ENCODE measurements around the gene CDC42BPG.
A peak's percentile ranks its signal among the peaks of the same experiment; 100 is the strongest.

Gene CDC42BPG

GRCh38 chr11:64801561-64802369, 42.7 kb downstream of the CDC42BPG start:
- peak; percentile 23 for DNase-seq

DNA sequence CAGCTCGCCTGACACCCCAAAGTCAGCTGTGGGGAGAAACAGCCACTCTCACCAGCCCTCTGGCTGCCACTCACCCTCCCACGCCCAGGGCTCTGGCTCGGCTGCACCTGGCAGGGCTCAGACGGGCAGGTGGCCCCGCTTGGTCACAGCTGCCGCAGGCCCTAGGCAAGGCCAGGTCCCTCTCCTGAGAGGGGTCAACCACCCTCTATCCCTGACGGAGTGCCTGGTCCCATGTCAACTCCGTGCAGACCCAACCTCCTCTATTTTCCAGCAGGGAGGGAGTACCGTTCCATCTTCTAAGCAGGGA, 43.3 kb downstream of the CDC42BPG start:
- no peak for DNase-seq

- DNase-seq: no peak
These were observed 43.9 kb downstream of the CDC42BPG start for GRCh38 chr11:64800303-64801157.

DNA sequence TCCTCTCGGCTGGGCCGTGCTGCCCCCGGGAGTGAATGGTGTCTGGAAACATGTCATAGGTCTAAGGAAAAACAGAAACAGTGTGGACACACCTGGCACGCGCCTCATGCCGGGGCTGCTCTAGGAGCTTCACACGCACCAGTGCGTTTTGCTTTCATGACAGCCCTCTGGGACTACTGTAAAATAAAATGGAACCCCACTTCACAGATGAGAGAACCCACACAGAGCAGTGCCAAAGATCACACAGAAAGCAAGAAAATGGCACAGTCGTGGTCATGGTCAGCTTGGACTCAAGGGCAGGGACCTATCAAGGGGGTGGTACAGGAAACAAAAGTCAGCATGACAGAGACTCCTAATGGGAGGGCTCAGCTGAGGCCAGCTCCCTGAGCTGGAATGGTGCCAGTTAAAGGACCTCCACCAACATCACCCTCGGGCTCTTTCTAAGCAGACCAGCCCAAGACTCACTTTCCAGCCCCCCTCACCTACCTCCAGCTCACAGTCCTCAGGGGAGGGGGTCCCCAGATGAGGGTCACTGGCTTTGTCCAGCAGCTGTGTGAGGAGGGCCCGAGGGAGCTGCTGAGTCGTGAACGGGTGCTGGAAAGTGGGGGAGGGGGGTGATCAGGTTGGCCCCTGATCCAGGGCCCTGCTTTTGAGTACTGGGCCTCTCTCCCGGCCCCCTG, 44.7 kb downstream of the CDC42BPG start:
- no peak for DNase-seq

DNA sequence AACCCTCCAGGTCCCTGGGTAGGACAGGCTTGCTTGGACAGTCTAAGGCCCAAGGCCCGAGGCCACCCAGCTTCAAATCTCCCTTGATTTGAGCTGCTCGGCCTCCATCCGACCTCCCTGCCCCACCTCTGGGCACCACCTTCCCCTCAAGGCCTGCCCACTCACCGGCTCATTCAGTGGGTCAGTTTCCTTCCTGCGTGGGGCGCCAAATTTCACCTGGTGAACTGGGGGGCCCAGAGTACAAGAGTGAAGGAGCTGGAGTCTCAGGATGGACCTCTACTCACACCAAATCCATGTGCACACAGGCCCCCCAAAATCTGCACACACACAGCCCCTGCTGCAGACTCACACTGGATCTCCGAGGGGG, 45.2 kb downstream of the CDC42BPG start:
- no peak for DNase-seq

DNA sequence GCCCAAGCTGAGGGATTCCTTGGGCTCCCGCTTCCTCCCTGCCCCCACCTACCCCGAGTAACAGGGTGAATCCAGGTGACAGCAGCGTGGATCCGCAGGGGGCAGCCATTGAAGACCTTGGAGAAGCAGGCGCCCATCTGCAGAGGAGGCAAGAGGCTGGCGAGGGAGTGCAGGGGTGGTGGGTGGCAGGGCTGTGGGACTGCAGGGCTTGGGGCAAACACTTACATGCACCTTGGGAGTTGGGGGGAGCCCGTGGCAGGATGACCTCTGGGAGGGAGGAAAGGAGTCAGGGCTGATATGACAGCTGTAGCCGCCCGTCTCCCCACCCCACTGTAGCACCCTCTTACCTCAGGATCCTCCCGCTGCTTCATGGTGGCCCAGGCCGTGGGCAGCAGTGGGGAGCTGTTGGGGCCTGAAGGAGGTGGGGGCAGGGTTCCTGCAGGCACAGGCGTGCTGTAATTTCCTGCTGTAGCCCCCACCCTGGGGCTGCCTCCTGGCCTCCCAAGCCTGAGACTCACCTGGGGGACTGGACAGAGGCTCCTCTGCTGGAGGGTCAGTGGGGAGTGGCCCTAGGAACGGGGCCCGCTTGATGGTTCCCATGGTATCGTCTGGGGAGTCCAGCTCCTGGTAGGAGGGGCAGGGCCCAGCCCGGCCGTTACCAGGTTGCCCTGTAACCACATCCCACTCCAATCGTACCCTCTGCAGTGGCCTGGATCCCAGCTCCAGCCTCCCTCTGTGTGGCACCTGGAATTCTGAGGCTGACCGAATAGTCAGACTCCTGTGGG, 47.5 kb downstream of the CDC42BPG start:
- DNase-seq: no peak

- DNase-seq: peak; percentile 13
These were observed 48.3 kb downstream of the CDC42BPG start for GRCh38 chr11:64796047-64796756.

- DNase-seq: no peak
These were observed 49.9 kb downstream of the CDC42BPG start for GRCh38 chr11:64794526-64794925.

DNA sequence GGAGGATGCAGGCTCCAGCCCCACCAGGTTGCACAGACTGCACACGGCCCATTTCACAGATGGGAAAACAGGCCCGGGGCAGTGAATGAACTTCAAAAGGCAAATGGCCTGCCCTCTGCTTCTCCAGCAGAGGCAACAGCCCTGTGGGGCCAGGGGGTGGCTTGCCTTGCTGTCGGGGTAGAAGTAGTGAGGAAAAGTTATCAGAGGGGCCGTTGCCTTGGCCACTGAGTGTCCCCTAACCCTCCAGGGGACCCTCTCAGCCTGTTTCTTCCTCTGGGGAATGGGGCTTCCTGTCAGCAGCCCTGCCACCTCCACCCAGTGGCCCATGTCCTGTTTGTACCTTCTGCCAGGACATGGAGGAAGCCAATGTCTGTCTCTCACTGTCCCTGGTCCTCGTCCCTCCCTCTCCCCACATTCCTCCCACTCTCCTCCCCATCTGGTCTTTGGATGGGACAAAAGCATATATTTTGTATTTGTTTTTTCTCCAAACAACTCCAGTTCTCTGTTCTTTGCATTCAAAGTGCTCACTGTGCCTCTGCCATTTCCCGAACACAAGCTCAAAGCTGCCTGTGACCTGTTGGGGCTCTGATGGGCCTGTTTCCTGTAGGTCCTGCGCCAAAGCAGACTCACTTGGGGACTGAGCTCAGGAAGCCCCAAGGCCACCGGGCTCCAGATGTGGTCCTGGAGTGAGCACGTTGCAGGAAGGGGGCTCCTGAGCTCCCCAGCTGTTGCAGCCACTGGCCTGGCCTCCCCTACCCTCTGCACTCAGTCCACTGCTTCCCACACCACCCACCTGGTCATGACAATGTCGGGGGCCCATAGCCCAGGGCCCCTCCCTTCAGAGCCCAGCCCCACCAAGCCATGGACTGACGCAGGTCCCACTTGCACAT, 50.9 kb downstream of the CDC42BPG start:
- no peak for DNase-seq

DNA sequence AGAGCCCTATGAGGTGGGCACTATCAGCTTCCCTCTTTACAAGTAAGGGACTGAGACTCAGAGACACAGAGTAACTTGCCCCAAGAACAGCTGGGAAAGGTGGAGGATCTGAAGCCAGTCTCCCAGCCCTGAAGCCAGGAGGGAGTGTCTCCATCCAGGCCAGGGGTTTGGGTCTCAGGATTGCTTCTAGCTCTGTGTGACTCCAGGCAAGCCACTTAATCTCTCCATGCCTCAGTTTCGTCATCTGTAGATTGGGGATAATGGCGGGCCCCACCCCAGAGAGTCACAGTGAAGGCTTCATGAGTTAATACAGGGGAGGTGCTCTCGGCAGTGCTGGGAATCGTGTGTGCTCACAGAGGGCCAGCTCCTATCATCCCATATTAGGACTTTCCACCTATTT, 52.0 kb downstream of the CDC42BPG start:
- DNase-seq: no peak

DNA sequence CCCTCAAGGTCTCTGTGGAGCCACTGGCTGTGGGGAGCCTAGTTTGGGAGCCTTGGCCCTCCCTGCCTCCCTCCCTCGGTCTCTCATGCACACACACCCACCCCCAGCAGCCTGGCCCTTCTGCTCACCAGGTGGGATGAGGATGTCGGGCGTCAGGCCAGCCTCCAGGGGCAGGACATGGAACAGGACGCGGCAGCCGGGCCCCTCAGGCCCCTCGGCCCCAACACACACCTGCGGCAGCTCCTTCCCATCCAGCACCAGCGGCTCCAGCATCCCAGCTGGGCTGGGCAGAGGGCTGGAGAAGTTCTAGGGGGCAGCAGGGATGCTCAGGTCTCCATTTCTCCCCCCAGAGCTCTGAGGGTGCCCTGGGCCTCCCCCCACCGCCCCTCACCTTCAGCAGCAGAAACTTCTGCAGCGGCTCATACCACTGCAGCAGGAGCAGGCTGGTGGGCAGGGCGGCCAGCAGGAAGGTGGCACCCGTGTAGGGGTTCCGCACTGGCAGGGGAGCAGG, 52.6 kb downstream of the CDC42BPG start:
- no peak for DNase-seq

GRCh38 chr11:64790205-64791095, 54.0 kb downstream of the CDC42BPG start:
- DNase-seq: no peak

DNA sequence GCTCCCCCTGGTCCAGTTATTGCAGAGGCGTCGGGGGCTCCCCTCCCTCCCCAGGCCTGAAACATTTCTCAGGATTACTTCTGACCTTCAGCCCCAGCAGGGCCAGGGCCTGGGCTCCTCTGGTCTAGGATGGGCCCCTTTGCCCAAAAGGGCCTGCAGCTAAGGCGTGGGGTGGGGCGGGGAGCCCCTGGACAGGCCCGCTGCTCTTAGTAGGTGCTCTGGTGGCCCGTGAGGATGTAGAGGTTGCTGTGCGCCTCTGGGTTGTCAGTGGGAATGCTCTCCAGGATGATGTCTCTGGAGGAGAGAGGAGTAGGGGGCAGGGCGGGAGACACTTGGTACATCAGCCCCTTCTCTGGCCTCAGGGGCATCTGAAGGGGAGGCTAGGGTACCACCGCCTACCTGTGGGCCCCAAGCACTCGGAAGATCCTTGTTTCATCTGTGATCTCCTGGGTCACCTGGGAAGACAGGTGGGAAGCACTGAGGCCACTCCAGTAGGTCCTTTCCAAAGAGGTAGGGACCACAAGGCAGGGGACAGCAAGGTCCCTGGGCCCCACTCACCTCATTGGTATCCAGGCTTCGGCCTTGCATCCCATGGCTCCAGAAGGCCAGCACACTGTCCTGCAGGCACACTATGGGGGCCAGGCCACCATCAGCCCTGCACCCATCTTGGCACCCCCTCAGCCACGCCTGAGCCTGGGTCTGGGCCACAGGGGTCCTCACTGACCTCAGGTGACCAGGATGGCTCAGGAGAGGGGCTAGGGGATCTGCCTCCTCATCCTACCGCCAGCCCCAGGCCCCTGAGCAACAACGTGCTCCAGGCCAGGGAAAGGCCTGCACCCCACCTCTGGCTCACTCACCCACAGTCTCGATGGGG, 54.9 kb downstream of the CDC42BPG start:
- DNase-seq: no peak

GRCh38 chr11:64788321-64789215, 55.9 kb downstream of the CDC42BPG start:
- DNase-seq: no peak

DNA sequence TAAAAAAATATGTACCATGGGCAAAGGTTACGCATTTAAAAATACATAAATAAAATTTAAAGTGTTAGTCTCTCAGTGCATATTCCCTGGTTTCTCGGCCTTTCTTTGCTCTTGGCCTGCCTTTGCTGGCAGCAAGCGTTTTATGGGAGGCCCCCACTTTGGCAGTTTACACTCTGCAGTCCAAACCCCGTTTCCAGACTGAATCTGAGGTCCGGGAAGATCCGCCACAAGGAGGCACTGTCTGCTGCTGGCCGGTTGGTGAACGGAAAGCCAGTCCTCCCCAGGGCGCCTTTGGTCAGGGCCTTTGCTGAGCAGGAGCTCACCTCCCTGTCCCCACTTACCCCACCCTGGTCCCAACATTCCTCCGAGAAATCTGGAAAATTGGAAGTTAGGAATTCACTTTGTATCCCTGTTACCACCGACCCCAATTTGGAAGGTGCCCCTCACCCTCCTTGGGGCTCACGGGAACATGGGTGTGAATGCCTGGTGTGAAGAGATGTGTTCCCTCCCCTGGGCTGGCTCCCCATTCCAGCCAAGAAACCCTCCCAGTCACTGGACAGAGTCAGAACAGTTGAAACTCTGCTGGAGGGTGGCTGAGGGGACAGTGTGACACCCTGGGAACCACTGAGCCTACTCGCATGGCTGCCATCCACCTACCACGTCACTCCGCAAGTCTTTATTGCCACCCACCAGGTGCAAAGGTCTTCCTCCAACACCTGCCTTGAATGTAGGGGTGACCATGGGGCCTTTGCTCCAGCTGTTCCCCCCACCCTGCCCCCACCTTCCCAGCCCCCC, 56.7 kb downstream of the CDC42BPG start:
- no peak for DNase-seq

GRCh38 chr11:64786308-64786707, 58.1 kb downstream of the CDC42BPG start:
- DNase-seq: no peak
